SK-N-SH (cell line): ENCODE data around the gene FBXO33.

Source experiments
- CTCF ChIP-seq: fragments of 200-600 bp; sonication (generic); IDR thresholded peaks from 2 replicates; pipeline ENCODE4 v1.6.1; 2017; ENCODE audit warnings: antibody characterized with exemption, mild to moderate bottlenecking, moderate library complexity
- EZH2phosphoT487 ChIP-seq: fragments of 200-600 bp; sonication (generic); IDR thresholded peaks from 2 replicates; pipeline ENCODE4 v1.6.1; 2017; ENCODE audit warnings: low read depth, mixed run types, mild to moderate bottlenecking, antibody characterized with exemption, moderate library complexity, borderline replicate concordance
- IRF3 ChIP-seq: fragments of 150-350 bp; IDR thresholded peaks from 2 replicates; pipeline ENCODE4 v1.6.1; 2016; ENCODE audit warnings: mild to moderate bottlenecking, low read depth, low read length
- MAX ChIP-seq: IDR thresholded peaks from 2 replicates; pipeline ENCODE4 v1.4.0; 2012; ENCODE audit warnings: low read depth
- NFIC ChIP-seq: IDR thresholded peaks from 2 replicates; pipeline ENCODE4 v1.4.0; 2012; ENCODE audit warnings: borderline replicate concordance
- POLR2AphosphoS5 ChIP-seq: IDR thresholded peaks from 2 replicates; pipeline ENCODE4 v1.6.1; 2012; ENCODE audit warnings: low read depth, low read length
- SIN3A ChIP-seq: IDR thresholded peaks from 2 replicates; pipeline ENCODE4 v1.6.1; 2012; ENCODE audit warnings: low read depth, mild to moderate bottlenecking, low read length, moderate library complexity, borderline replicate concordance
- SMC3 ChIP-seq: IDR thresholded peaks from 2 replicates; pipeline ENCODE4 v1.6.1; 2012; ENCODE audit warnings: low read depth, low read length, improper control_type of control experiment
- USF1 ChIP-seq: IDR thresholded peaks from 2 replicates; pipeline ENCODE4 v1.4.0; 2012; ENCODE audit warnings: low read depth, borderline replicate concordance
- USF2 ChIP-seq: fragments of 150-350 bp; IDR thresholded peaks from 2 replicates; pipeline ENCODE4 v1.6.1; 2017; ENCODE audit warnings: antibody characterized with exemption, low read length, low read depth, borderline replicate concordance

- TF ChIP-seq IRF3 (no peak), USF2 (no peak), MAX (no peak), CTCF (no peak), SMC3 (no peak), USF1 (no peak), NFIC (no peak), EZH2phosphoT487 (no peak), POLR2AphosphoS5 (no peak), SIN3A (no peak)
Measured at GRCh38 chr14:39384177-39384576, 48.1 kb downstream of the FBXO33 start.
